Stimulated activated CD4-positive, alpha-beta T cell treated with anti-CD3 and anti-CD28 coated beads, TNF-alpha, amount 100 ng/mL, for 48 hours (primary cell): ENCODE data around the gene ZNF711.
"Not testable (repeated sequence)": the region's sequence is repeated elsewhere in the genome, so short reads cannot be mapped to it uniquely, and the experiment has no call there.

Experiments
- DNase-seq, 3 donors: peaks; one replicate each; pipeline ENCODE4 v3.0.0-alpha.2; 2020; ENCODE audit warnings: low read depth in 3 of 3

Gene ZNF711

GRCh38 chrX:85243761-85244449 lies at the start of gene ZNF711, which contains the start of gene SATL1:
Gene ZNF711, plus strand, starts transcription at chrX:85243991. Its CDS starts 3,582 bp downstream, at chrX:85247573.
Gene SATL1, minus strand, starts transcription at chrX:85243779. Its CDS starts 134,811 bp downstream, at chrX:85108968.
- no peak for DNase-seq

- DNase-seq = no peak
Measured at GRCh38 chrX:85196319-85196718, 47.5 kb upstream of the ZNF711 start.

- no peak for DNase-seq
Measured at GRCh38 chrX:85203461-85203970, 40.3 kb upstream of the ZNF711 start.

- no peak for DNase-seq
Measured at GRCh38 chrX:85213792-85214530, 29.8 kb upstream of the ZNF711 start.

GRCh38 chrX:85215946-85216345 lies 27.8 kb upstream of the ZNF711 start:
- no peak for DNase-seq

GRCh38 chrX:85221361-85221760 lies 22.4 kb upstream of the ZNF711 start:
- DNase-seq = no peak

- no peak for DNase-seq
Measured at GRCh38 chrX:85223359-85223758, 20.4 kb upstream of the ZNF711 start.

- no peak for DNase-seq
Measured at GRCh38 chrX:85243155-85243554, 636 bp upstream of the ZNF711 start.

- no peak for DNase-seq
Measured at GRCh38 chrX:85244450-85245211, 840 bp downstream of the ZNF711 start.

GRCh38 chrX:85285286-85285685 lies 41.5 kb downstream of the ZNF711 start:
- DNase-seq = not testable (repeated sequence)

GRCh38 chrX:85288992-85289723 lies 45.4 kb downstream of the ZNF711 start:
- no peak for DNase-seq

- DNase-seq = no peak
Measured at GRCh38 chrX:85303544-85303943, 59.8 kb downstream of the ZNF711 start.

GRCh38 chrX:85309717-85310116 lies 65.9 kb downstream of the ZNF711 start:
- no peak for DNase-seq

GRCh38 chrX:85311348-85311747 lies 67.6 kb downstream of the ZNF711 start:
- DNase-seq = not testable (repeated sequence)
